Gastroesophageal sphincter (tissue), 3 donors: ENCODE data around the gene WDR44.

Experiments
- POLR2AphosphoS5 ChIP-seq: sonication (generic); formaldehyde crosslinking; IDR thresholded peaks from one replicate; pipeline ENCODE4 v1.6.1; 2017; ENCODE audit warnings: antibody characterized with exemption
- TF ChIP-seq, protein P1 (sequence below), 4 experiments: fragments of 200-600 bp in 2 of 4; fragments of 450-650 bp in 2 of 4; sonication (generic) in 1 of 4; IDR thresholded peaks; one replicate each; pipeline ENCODE4 v1.5.1; 2017 to 2019; ENCODE audit warnings: antibody characterized with exemption in 4 of 4, mild to moderate bottlenecking in 2 of 4, moderate library complexity in 2 of 4

DNA sequence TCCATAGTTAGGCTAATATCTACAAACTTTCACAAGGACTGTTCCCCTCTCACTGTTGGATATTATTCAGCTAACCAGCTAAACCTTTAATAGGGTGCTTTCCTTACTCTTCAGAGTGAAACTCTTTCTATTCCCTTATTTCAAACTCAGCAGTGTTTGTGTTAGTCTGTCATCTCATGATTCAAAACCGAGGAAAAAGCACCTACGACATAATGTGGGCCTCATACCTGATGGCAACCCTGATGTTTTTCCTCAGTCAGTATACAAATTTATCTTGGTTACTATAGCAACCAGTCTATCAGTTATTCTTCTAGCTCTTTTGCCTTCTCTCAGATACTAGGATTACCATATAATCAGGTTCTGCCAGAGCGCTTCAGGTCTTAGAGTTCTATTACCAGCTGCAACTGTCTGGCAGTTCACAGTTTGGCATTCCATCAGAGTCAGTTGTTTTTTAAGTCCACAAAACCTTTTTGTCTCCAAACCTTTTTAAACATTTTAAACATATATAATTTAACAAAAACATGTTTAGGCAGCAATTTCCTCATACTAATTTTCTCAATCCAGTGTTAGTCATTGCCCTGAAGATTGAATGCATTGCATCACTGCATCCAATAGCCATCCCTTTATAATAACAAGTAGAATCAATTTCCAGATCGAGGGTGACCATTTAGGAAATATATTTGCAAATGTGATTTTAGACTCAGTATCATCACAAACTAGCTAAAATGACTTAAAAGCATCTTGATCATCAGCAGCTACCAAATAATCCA is 7.4 kb downstream of the WDR44 start:
- no peak for TF ChIP-seq POLR2AphosphoS5
- TF ChIP-seq, protein P1, sequence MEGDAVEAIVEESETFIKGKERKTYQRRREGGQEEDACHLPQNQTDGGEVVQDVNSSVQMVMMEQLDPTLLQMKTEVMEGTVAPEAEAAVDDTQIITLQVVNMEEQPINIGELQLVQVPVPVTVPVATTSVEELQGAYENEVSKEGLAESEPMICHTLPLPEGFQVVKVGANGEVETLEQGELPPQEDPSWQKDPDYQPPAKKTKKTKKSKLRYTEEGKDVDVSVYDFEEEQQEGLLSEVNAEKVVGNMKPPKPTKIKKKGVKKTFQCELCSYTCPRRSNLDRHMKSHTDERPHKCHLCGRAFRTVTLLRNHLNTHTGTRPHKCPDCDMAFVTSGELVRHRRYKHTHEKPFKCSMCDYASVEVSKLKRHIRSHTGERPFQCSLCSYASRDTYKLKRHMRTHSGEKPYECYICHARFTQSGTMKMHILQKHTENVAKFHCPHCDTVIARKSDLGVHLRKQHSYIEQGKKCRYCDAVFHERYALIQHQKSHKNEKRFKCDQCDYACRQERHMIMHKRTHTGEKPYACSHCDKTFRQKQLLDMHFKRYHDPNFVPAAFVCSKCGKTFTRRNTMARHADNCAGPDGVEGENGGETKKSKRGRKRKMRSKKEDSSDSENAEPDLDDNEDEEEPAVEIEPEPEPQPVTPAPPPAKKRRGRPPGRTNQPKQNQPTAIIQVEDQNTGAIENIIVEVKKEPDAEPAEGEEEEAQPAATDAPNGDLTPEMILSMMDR (IDR thresholded peaks at IDR 0.05), result no peak
